Left lung (tissue), 10 donors: ENCODE measurements around the gene SUPT4H1. TPM values are rescaled to one million over a fixed set of nuclear protein-coding genes. Genes with fewer than 3 reads are reported as not detected.

Source experiments
- ATAC-seq: fragments of 200-7000 bp; cut with Tn5 transposase; one replicate; pipeline ENCODE4 v1.9.1; 2020; ENCODE audit warnings: moderate library complexity
- DNase-seq, 4 donors: peaks; one replicate each; pipeline ENCODE4 v3.0.0-alpha.2; 2013 to 2020
- H3K27ac ChIP-seq, 2 donors: fragments of 200-600 bp; sonication (generic) in 1 of 2; one replicate each; pipeline versions ENCODE4 v1.5.0 to v1.8.0; 2020 to 2021
- H3K27me3 ChIP-seq, 2 donors: fragments of 200-600 bp; sonication (generic) in 1 of 2; one replicate each; pipeline versions ENCODE4 v1.5.0 to v1.8.0; 2020 to 2021
- H3K36me3 ChIP-seq, 2 donors: fragments of 200-600 bp; sonication (generic) in 1 of 2; one replicate each; pipeline versions ENCODE4 v1.5.0 to v1.8.0; 2020 to 2021
- H3K4me1 ChIP-seq, 2 donors: fragments of 200-600 bp; one replicate each; pipeline ENCODE4 v1.8.0; 2021
- H3K4me3 ChIP-seq, 2 donors: fragments of 200-600 bp; sonication (generic) in 1 of 2; one replicate each; pipeline versions ENCODE4 v1.5.0 to v1.8.0; 2020 to 2021; ENCODE audit warnings: mild to moderate bottlenecking in 1 of 2
- H3K9me3 ChIP-seq, 2 donors: fragments of 200-600 bp; sonication (generic) in 1 of 2; one replicate each; pipeline versions ENCODE4 v1.5.0 to v1.8.0; 2020 to 2021
- intact Hi-C, 2 donors: fragments of 100-400 bp; cut with DNase I; formaldehyde crosslinking; loops; one replicate each; pipeline versions ENCODE4 v1.11.2 to v1.14.2; 2022
- polyA plus RNA-seq, 6 donors: library from polyadenylated mRNA; unstranded; fragments of 120-200 nt; gene quantifications; one replicate each; pipeline ENCODE4 v1.2.1, GENCODE V29; 2013; ENCODE audit not compliant: insufficient read length in 6 of 6
- total RNA-seq, 2 donors: library from RNA; stranded (reverse); fragmentation: NEBNext Ultra II Directional; extraction: Animal tissue kit (Norgen Biotek cat#: 25700); gene quantifications; one replicate each; pipeline ENCODE4 v1.2.1, GENCODE V29; 2021
- TF ChIP-seq, protein P1 (sequence below), 2 donors: fragments of 200-600 bp; sonication (generic) in 1 of 2; IDR thresholded peaks; one replicate each; pipeline versions ENCODE4 v1.5.0 to v1.8.0; 2021; ENCODE audit warnings: antibody characterized with exemption in 2 of 2
- donor health status: DM: no; HTN: yes; CAD: no.
- donor health status: DM: no; HTN: no; CAD: no.

SUPT4H1 gene
- total and polyA plus RNA-seq, 8 donors: 68.4 to 139 (median 124) TPM

DNA sequence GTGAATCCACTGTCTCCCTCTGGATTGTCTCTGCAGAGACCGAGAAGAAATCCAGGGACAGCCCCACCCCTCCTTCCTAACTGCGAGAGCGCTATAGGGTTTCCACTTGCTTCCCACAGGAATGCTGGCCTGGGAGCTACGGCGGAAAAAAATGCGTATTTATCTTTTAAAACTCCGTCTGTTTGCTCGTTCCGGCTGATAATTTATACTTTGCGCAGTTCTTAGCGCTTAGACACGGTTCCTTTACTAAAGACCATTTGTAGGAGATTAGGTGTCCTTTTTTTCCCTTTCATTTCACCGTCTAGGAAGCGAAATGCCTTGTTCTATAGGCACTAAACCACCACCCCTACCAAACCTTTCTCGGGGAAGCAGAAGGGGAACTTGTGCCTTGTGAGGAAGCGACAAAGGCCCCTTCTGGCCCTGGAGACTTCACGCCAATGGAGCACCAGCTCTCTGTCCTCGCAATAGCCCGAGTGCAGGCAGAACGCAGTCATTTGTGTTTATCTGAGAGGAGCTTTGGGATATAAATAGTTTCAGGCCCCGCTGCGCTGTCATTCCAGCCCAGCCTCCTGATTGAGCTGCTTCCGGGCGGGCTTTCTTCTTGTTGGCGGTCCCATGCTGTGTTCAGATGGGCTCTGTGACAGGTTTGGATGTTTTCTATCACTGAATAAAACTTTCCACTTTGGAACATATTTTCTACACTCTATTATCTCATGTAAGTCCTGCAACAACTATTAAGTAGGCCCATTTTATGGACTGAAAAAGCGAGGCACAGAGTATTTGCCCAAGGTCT is 791 bp upstream of the SUPT4H1 start:
- ATAC-seq (peak; percentile 65), DNase-seq (peak in 3 of 4 donors; percentile 47 to 64 (median 52))
- Histone ChIP-seq H3K4me3 (peak overlapping the region; percentile 94 to 95), H3K27me3 (no peaks in the 10 kb centered on the region), H3K27ac (peak overlapping the region; percentile 88 to 94), H3K9me3 (no peaks in the 10 kb centered on the region), H3K4me1 (peaks cover 12 to 33% of the 10 kb centered on the region in 2 donors), H3K36me3 (peaks cover 0 to 32% of the 10 kb centered on the region in 2 donors)
- intact Hi-C loops: no loop called here
- TF ChIP-seq, protein P1, sequence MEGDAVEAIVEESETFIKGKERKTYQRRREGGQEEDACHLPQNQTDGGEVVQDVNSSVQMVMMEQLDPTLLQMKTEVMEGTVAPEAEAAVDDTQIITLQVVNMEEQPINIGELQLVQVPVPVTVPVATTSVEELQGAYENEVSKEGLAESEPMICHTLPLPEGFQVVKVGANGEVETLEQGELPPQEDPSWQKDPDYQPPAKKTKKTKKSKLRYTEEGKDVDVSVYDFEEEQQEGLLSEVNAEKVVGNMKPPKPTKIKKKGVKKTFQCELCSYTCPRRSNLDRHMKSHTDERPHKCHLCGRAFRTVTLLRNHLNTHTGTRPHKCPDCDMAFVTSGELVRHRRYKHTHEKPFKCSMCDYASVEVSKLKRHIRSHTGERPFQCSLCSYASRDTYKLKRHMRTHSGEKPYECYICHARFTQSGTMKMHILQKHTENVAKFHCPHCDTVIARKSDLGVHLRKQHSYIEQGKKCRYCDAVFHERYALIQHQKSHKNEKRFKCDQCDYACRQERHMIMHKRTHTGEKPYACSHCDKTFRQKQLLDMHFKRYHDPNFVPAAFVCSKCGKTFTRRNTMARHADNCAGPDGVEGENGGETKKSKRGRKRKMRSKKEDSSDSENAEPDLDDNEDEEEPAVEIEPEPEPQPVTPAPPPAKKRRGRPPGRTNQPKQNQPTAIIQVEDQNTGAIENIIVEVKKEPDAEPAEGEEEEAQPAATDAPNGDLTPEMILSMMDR (IDR thresholded peaks at IDR 0.05): no peak

DNA sequence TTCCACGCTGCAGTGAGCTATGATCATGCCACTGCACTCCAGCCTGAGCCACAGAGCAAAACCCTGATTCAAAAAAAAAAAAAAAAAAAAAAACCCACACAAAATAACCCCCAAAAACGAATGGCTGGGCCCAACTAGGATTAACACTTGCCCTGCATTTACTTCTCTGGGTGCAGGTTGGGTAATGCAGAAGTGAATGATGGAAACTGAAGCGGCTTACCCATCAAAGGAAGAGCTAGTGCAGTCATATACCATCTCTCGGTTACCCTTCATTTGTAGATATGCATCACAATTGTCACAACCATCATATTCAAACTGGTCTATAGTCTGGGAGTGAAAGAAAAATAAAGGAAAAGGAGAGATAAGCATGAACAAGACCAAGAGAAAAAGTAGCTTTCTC is 819 bp downstream of the SUPT4H1 start:
- H3K4me3 ChIP-seq: peak overlapping the region; percentile 94 to 95
- H3K27me3 ChIP-seq: no peaks in the 10 kb centered on the region
- no peaks in the 10 kb centered on the region for H3K9me3 ChIP-seq
- DNase-seq (no peak), ATAC-seq (no peak)
- TF ChIP-seq, protein P1 (IDR thresholded peaks at IDR 0.05): no peak
- H3K27ac ChIP-seq: peak overlapping the region in 1 of 2 donors; percentile 88
- peaks cover 12 to 33% of the 10 kb centered on the region in 2 donors for H3K4me1 ChIP-seq
- intact Hi-C loops: no loop called here
- peaks cover 2 to 48% of the 10 kb centered on the region in 2 donors for H3K36me3 ChIP-seq

DNA sequence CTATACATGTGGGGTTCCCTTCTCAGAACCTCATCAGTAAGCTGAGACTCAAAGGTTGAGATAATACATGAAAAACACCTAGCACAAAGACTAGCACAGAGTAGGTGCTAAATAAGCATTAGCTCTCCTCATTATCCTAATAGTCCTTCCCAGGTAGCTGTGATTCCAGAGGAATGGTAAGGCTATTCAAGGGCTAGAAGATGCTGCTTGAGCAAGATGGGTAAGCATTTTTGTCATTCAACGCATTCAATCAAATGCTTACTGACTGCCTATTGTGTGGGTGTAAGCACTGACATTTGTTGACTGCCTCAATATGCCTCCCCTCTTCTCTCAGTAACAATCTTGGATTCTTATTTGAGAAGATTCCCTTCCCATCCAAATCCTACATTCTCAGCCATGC is 4.0 kb downstream of the SUPT4H1 start:
- Histone ChIP-seq H3K27me3 (no peaks in the 10 kb centered on the region), H3K4me1 (peaks cover 10 to 55% of the 10 kb centered on the region in 2 donors), H3K4me3 (no peak overlapping the region), H3K27ac (no peak overlapping the region), H3K36me3 (peaks cover 3 to 73% of the 10 kb centered on the region in 2 donors), H3K9me3 (no peaks in the 10 kb centered on the region)
- intact Hi-C loops: no loop called here
- TF ChIP-seq, protein P1 (IDR thresholded peaks at IDR 0.05): no peak
- ATAC-seq: no peak
- no peak for DNase-seq

DNA sequence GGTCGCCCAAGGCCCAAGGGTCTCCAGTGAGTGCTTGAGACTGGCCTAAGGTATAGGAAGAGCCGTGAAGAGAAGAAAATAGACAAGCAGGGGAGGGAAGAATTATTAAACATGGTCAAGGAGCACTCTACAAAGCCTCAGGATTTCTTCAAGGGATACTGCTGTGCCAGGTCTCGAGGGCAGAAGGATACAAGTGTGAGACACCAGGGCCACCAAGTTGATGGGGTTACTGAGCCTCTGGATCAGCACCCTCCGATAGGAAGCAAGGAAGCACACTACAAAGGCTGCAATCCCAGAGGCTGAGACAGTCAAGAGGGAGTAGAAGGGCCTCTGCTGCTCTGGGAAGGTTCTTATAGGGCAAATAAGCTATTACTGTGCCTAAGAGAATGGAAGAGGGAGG is 6.5 kb downstream of the SUPT4H1 start:
- H3K27ac ChIP-seq: peak overlapping the region in 1 of 2 donors; percentile 77
- DNase-seq (no peak), ATAC-seq (no peak)
- peaks cover 3 to 68% of the 10 kb centered on the region in 2 donors for H3K36me3 ChIP-seq
- intact Hi-C loops: no loop called here
- TF ChIP-seq, protein P1 (IDR thresholded peaks at IDR 0.05): no peak
- H3K4me3 ChIP-seq: no peak overlapping the region
- H3K4me1 ChIP-seq: peaks cover 0 to 56% of the 10 kb centered on the region in 2 donors
- H3K27me3 ChIP-seq: no peaks in the 10 kb centered on the region
- H3K9me3 ChIP-seq: no peaks in the 10 kb centered on the region

DNA sequence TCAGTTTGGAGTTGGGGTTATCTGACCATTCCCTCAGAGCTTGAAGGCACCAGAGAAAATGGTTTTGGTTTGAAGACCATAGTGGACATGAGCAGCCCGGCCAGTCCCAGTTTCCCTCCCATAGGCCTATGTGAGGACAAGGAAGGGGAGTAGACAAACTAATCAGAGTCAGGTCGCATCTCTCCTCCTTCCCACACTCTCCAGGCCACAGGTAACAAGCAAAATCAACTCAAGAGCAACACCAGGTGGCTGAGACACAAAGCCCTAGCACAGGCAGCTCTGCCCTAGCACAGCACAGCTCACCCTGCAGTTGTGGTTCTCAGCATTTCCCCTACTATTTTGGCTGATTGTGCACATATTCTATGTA is 7.2 kb downstream of the SUPT4H1 start:
- Histone ChIP-seq H3K9me3 (no peaks in the 10 kb centered on the region), H3K27me3 (no peaks in the 10 kb centered on the region), H3K36me3 (peaks cover 3 to 60% of the 10 kb centered on the region in 2 donors), H3K27ac (peak overlapping the region in 1 of 2 donors; percentile 77), H3K4me3 (peak overlapping the region in 1 of 2 donors; percentile 14), H3K4me1 (peaks cover 0 to 58% of the 10 kb centered on the region in 2 donors)
- ATAC-seq: peak; percentile 49
- no peak for DNase-seq
- intact Hi-C loops: no loop called here
- TF ChIP-seq, protein P1 (IDR thresholded peaks at IDR 0.05): no peak
